Stimulated activated CD8-positive, alpha-beta memory T cell treated with anti-CD3 and anti-CD28 coated beads, Interleukin-4, amount 100 ng/mL, for 4 hours (primary cell): ENCODE measurements around the gene PTGER1.

Source experiments
- DNase-seq, 2 donors: peaks; one replicate each; pipeline ENCODE4 v3.0.0-alpha.2; 2020; ENCODE audit warnings: low read depth in 2 of 2, low spot score in 1 of 2

The PTGER1 gene

GRCh38 chr19:14502334-14503092, 27.4 kb upstream of the PTGER1 start:
- no peak for DNase-seq

- DNase-seq = no peak
Measured at GRCh38 chr19:14497228-14497921, 22.2 kb upstream of the PTGER1 start.

DNA sequence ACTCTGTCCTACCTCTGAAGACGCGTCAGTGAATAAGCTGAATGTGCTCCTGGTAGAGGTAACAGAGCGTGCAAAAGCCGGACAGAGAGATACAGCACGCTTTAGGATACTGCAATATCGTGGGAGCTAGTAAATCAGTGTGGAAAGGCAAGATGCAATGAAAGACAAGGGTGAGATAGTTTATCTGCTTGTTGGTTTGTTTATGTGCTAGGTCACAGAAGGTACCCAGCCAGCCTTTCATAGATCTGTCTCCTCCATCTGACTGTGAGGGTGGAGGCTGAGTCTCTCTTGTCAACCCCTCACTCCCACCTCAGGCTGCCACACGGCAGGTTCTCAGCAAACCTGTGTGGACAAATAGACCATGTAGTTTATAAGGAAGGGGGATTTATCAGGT, 21.7 kb upstream of the PTGER1 start:
- DNase-seq = no peak

DNA sequence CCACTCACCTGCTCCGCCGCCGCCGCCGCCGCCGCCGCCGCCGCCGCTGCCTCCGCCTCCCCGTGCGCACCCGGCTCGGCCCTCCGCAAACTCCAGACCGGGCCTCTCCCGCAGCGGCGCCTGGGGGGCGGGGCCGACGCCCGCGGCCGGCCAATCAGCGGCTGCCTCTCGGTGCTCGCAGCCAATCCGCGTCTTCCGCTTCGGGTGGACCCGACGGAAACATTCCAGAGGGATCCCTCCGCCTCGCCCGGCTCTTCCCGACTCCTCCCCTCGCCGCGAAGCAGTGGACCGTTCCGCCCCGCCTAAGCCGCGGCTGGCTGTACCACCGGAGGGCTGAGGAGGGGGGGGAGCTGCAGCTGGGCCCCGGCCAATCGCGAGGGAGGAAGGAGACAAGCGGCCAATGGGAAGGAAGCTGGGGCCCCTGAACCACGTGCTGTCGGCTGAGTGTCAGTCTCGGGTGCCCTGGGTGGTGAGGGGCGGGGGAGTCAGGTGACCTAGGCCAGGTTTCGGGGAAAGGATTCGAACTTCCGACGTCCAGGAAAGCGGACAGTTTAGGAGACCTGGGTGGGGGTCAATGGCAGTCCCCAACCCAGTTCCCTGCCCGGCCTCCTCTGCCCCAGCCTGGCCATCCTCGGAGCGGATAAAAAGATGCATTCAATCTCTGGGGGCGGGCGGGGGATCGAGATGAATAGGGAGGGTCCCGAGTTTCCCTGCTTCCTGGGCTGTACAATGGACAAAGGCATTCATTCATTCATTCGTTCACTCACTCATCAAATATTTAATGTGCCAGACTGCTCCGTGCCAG, 21.1 kb upstream of the PTGER1 start, which contains the start of gene GIPC1:
GIPC1 (minus strand) TSS at position 99 of the 805 bp plus-strand sequence. CDS start 13,151 bp downstream, outside the sequence.
- DNase-seq = peak; percentile 50 to 59

GRCh38 chr19:14495672-14496028, 20.5 kb upstream of the PTGER1 start:
- DNase-seq = no peak

DNA sequence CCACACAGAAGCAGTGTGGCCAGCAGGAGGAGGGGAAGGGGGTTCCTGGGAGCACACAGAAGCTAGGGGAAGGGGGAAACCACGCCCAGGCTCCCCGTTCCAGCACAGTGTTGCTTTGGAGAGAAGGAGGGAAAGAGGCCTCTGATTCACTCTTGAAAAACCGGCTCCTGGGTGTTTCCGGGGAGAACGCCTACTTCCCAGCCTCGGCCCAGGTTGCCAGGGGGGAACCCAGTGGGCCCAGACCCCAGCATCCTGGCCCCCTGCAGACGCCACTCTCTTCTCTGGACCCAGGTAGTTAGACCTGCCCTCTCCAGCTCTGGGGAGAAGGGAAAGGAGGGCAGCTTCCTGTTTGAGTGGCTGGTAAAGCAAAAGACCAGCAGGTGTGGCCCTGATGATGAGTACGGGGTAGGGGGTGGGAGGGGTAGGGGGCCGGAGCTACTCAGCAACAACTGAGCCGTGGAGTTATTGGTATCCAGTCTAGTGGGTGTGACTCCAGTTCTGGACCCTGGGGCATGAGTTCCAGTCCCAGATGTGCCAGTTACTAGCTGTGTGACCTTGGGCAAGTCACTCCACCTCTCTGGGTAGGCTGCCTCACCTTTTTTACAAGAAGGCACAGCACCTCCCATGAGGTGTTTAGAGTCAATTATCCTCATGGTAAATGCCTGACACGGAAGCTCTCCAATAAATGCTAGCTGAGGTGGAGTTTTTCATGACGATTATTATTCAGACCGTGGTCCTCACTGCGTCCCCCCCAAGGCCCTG, 19.9 kb upstream of the PTGER1 start:
- DNase-seq = no peak

DNA sequence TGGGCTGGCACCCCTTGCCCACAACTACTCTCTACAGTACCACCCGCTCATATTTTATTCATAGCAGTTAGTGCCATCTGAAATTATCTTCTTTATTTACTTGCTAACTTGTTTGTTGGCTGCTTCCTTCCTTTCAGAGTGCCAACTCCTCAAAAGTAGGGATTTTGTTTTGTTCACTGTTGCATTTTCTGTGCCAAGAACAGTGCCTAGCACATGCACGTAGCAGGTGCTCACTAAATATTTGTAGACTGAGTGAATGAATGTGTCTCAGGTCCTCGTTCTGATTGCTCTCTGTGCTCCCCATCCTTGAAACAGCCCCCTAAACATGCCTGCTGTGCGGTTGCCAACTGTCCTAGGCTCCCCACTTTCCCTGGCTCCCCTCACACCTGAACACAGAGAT, 19.3 kb upstream of the PTGER1 start:
- DNase-seq = no peak

GRCh38 chr19:14492756-14493337, 17.7 kb upstream of the PTGER1 start:
- no peak for DNase-seq

DNA sequence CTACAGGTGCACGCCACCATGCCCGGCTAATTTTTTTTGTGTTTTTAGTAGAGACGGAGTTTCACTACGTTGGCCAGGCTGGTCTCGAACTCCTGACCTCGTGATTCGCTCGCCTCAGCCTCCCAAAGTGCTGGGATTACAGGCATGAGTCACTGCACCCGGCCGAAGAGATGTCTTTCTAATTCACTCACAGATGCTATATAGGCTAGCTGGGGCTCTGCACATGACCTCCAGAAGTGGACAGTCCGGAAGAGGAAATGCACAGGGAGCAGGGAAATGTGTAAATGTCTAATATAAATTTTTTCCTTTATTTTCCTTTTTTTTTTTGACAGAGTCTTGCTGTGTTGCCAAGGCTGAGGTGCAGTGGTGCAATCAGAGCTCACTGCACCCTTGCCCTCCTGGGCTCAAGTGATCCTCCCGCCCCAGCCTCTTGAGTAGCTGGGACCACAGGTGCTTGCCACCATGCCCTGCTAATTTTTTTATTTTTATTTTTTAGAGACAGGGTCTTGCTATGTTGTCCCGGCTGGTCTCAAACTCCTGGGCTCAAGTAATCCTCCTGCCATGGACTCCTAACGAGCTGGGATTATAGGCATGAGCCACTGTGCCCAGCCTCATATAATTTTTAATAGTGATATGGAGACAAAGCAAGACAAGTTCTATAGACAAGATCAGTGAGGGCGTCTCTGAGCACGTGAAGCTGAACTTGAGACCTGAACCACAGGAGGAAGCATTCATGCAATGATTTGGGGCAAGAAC, 12.4 kb upstream of the PTGER1 start:
- no peak for DNase-seq

DNA sequence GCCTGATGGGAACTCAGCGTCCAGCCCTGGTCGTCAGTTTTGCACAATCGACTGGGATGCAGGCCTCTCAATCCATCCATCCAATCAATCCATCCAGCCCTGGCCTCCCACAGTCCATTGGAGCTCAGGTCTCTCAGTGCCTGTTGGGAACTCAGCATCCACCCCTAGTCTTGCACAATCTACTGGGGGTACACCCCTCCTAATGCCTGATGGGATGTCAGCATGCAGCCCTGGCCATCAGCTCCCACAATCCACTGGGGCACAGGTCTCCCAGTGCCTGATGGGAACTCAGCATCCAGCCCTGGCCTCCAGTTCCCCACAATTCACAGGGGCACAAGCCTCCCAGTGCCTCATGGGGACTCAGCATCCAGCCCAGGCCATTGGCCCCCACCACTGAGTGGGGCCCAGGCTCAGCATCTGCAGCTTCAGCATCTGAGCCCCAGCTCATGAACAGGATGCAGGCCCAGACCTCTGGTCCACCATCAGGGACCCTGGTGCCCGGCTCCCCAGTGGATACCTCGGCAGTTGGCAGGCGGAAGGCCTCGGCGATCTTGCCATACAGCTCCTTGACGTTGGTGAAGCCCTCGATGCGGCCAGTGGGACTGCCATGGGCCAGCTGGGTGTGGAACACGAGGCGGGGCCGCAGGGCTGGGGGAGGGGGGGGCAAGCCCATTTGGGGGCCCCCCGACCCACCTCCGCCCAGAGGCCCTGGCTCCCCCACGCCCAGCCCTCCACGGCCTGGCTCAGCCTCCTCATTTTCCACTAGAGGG, 7.2 kb upstream of the PTGER1 start:
- DNase-seq = no peak

DNA sequence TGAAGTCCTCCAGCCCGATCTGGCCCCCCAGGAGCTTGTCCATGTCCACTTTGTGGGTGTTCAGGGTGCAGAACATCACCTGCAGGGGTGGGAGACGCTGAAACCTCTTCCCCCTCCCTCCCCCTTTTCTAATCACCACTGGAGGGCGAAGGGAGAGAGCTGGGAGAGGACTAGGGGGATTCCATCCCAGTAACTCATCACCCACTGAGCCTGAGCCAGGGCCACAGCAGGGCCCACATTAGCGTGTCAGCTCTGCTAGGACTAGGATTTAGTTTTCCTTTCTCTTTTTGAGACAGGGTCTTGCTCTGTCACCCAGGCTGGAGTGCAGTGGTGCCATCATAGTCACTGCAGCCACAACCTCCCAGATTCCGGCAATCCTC, 5.5 kb upstream of the PTGER1 start:
- DNase-seq = no peak

DNA sequence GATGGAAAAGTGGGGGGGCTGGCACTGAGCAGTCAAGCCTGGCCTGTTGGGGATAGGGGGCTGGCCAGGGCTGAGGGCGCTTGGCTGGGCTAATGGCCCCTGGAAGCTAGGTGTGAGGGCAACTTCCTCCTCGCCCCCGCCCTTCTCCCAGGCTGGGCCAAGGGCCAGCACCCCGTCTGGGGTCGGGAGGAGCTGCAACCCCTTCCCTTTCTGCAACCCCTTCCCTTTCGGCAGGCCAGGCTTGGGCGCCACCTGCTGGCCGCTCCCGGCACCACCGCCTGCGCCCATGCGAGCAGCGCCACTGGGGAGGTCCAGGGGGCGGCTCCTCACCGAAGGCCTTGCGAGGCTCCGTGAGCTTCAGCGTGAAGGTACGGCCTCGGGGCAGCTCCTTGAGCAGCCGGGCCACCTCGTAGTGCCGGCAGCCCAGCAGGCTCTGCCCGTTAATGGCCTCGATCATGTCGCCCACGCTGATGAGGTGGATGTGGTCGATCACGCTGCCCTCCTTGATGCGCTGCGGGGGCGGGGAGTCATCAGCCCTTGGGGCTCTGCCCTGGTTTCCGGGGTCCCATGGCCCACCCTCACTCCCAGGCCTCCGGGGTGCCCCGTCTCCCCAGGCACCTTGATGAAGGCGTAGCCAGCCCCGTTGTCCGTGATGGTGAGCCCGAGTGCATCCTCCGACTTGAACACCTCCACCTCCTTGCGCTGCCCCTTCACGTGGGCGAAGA, 5.0 kb upstream of the PTGER1 start:
- peak; percentile 38 to 39 for DNase-seq

DNA sequence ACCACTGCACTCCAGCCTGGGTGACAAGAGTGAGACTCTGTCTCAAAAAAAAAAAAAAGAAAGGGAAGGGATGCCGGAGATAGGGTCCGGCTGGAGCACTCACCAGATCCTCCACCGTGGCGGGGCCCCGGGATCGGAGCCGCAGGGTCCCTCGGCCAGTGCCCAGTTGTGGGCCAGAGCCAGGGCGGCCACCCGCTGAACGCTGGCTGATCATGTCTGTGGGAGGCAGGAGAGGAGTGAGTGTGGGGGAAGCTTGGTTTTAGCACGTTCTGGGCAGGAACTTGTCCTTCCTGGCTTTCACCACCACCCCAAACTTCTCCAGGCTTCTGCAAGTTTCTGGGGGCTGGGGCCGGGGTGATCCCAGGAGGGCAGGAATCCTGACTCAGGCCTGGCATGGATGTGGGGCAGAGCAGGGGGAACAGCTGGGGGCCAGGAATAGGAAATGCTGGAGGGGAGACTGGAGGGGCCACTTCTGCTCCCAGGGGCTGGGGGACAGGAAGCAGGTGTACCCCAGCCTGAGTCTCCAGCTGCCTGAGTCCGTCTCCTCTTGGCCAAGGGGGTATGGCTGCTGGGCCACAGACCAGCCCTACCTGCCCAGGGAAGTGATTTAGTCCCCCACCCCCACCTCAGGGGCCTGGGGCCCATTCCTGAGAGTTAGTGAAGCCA, 4.3 kb upstream of the PTGER1 start:
- DNase-seq = no peak

DNA sequence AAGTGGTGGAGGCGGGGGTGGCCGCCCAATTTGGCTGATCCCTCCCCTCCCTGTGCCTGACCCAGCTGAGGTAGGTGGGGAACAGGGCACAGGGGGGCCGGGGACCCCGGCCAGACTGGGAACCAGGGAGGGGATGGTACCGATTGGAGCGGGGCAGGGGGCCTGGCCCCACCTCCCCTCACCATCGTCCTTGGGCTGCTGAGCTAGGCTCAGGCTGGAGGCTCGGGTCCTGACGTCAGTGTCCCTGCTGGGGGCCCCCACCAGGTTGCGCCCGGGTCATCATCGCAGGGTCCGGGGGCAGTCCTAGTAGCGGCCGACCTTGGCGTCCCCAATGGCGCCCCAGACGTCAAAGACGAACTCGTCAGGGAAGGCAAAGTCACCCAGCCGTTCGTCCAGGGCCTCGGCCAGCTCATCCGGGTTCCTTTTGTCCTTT, 3.0 kb upstream of the PTGER1 start:
- DNase-seq = no peak

- no peak for DNase-seq
Measured at GRCh38 chr19:14477418-14478112, 2.4 kb upstream of the PTGER1 start.

GRCh38 chr19:14476673-14477401, 1.7 kb upstream of the PTGER1 start:
- peak in 1 of 2 donors; percentile 44 for DNase-seq

- no peak for DNase-seq
Measured at GRCh38 chr19:14476327-14476672, 1.1 kb upstream of the PTGER1 start.
